ENCODE data around the gene MT1G. TPM values are rescaled to one million over a fixed set of nuclear protein-coding genes. Genes with fewer than 3 reads are reported as not detected.

The MT1G gene
- total and polyA plus RNA-seq, 2 experiments from 2014 or later = 184 to 1,014 TPM

- peaks cover 11% of the 10 kb centered on the region; the same call in 2 of the 3 replicates for H3K9me3 Mint-ChIP-seq
- no peak for DNase-seq (ENCODE audit: low spot score)
- H3K27ac Mint-ChIP-seq = no peak overlapping the region
- H3F3A ChIP-seq (replicated peaks; ENCODE audit: low read depth) = peaks cover 7% of the 10 kb centered on the region; the same call in 1 of the 2 replicates
- H4K20me1 ChIP-seq (replicated peaks; ENCODE audit: insufficient read depth) = no peaks in the 10 kb centered on the region
- no peak overlapping the region for H3K4me2 ChIP-seq
- H3K4me1 Mint-ChIP-seq = peaks cover 18% of the 10 kb centered on the region
- no peak overlapping the region for H3K4me3 Mint-ChIP-seq
- peaks cover 26% of the 10 kb centered on the region for H3K27me3 Mint-ChIP-seq (ENCODE audit: insufficient read depth, low read depth, poor library complexity)
- peaks cover 23% of the 10 kb centered on the region; the same call in 1 of the 2 replicates for H3K4me1 ChIP-seq (ENCODE audit: insufficient read depth)
- peaks cover 9% of the 10 kb centered on the region for H3K27me3 ChIP-seq (ENCODE audit: insufficient read depth)
- no peaks in the 10 kb centered on the region for H3K36me3 ChIP-seq (ENCODE audit: insufficient read depth)
- H2AFZ ChIP-seq = no peak overlapping the region
- no peaks in the 10 kb centered on the region for H3K9me2 ChIP-seq (ENCODE audit: insufficient read depth)
- H3K36me3 Mint-ChIP-seq (ENCODE audit: low read depth) = peaks cover 43% of the 10 kb centered on the region
- TF ChIP-seq ZNF462 (CRISPR knock-in tag; IDR thresholded peaks at IDR 0.05) (no peak), STAT1 (IDR thresholded peaks at IDR 0.05; ENCODE audit: unreplicated experiment) (no peak), ETS1 (IDR thresholded peaks at IDR 0.05) (no peak), ZNF331 (CRISPR knock-in tag; IDR thresholded peaks at IDR 0.05; ENCODE audit: low read depth) (no peak), ZNF114 (CRISPR knock-in tag; IDR thresholded peaks at IDR 0.05) (no peak), EZH2phosphoT487 (IDR thresholded peaks at IDR 0.05; ENCODE audit: unreplicated experiment) (no peak), REST (IDR thresholded peaks at IDR 0.05; ENCODE audit: unreplicated experiment) (no peak), POLR2AphosphoS5 (IDR thresholded peaks at IDR 0.05; ENCODE audit: low read depth) (no peak), EZH2 (IDR thresholded peaks at IDR 0.05; ENCODE audit: low read depth, unreplicated experiment) (no peak), JUNB (IDR thresholded peaks at IDR 0.05; ENCODE audit: unreplicated experiment) (no peak), CREB1 (CRISPR knock-in tag; IDR thresholded peaks at IDR 0.05; ENCODE audit: low read depth) (no peak), NANOG (IDR thresholded peaks at IDR 0.05; ENCODE audit: borderline replicate concordance) (no peak), CTCF (conservative IDR thresholded peaks at IDR 0.05; ENCODE audit: low read depth in 2 of 2) (no peak)
- H3K4me3 ChIP-seq = no peak overlapping the region
- no peak overlapping the region for H3K27ac ChIP-seq (ENCODE audit: low read depth)
- no peak for ATAC-seq
- peaks cover 14% of the 10 kb centered on the region for H3K79me2 ChIP-seq (replicated peaks; ENCODE audit: insufficient read depth)
Measured at GRCh38 chr16:56686758-56687157, 18.9 kb upstream of the MT1G start.

All from GM23338 (cell line).